ENCODE results near the gene SPTLC3. TPM values are rescaled to one million over a fixed set of nuclear protein-coding genes. Genes with fewer than 3 reads are reported as not detected.

The SPTLC3 gene
- total RNA-seq, 1 donor from 2014 or later = 26.7 TPM

- DNase-seq (ENCODE audit: low spot score) = no peak
Measured at GRCh38 chr20:12984863-12985262, 23.9 kb upstream of the SPTLC3 start.

GRCh38 chr20:12987261-12987660, 21.5 kb upstream of the SPTLC3 start:
- no peak for DNase-seq (ENCODE audit: low spot score)

- no peak for DNase-seq (ENCODE audit: low spot score)
Measured at GRCh38 chr20:12989586-12990115, 19.1 kb upstream of the SPTLC3 start.

GRCh38 chr20:12997128-12997655, 11.6 kb upstream of the SPTLC3 start:
- DNase-seq (ENCODE audit: low spot score) = no peak

- DNase-seq (ENCODE audit: low spot score) = no peak
Measured at GRCh38 chr20:12998046-12998445, 10.7 kb upstream of the SPTLC3 start.

GRCh38 chr20:12999201-12999600, 9.6 kb upstream of the SPTLC3 start:
- no peak for DNase-seq (ENCODE audit: low spot score)

GRCh38 chr20:13002251-13002650, 6.5 kb upstream of the SPTLC3 start:
- DNase-seq (ENCODE audit: low spot score) = no peak

GRCh38 chr20:13006825-13007224, 1.9 kb upstream of the SPTLC3 start:
- no peak for DNase-seq (ENCODE audit: low spot score)

GRCh38 chr20:13007596-13007995, 1.2 kb upstream of the SPTLC3 start:
- no peak for DNase-seq (ENCODE audit: low spot score)

- DNase-seq (ENCODE audit: low spot score) = peak; percentile 74
Measured at GRCh38 chr20:13009682-13010406, 1.1 kb downstream of the SPTLC3 start.

GRCh38 chr20:13012886-13013285, 4.1 kb downstream of the SPTLC3 start:
- no peak for DNase-seq (ENCODE audit: low spot score)

- DNase-seq (ENCODE audit: low spot score) = no peak
Measured at GRCh38 chr20:13013411-13013810, 4.6 kb downstream of the SPTLC3 start.

GRCh38 chr20:13017235-13017634, 8.5 kb downstream of the SPTLC3 start:
- no peak for DNase-seq (ENCODE audit: low spot score)

- DNase-seq (ENCODE audit: low spot score) = no peak
Measured at GRCh38 chr20:13017883-13018535, 9.2 kb downstream of the SPTLC3 start.

- DNase-seq (ENCODE audit: low spot score) = no peak
Measured at GRCh38 chr20:13021205-13021970, 12.6 kb downstream of the SPTLC3 start.

GRCh38 chr20:13022401-13023155, 13.8 kb downstream of the SPTLC3 start:
- DNase-seq (ENCODE audit: low spot score) = no peak

GRCh38 chr20:13024596-13024995, 15.8 kb downstream of the SPTLC3 start:
- no peak for DNase-seq (ENCODE audit: low spot score)

GRCh38 chr20:13025181-13025580, 16.4 kb downstream of the SPTLC3 start:
- no peak for DNase-seq (ENCODE audit: low spot score)

GRCh38 chr20:13028001-13028400, 19.2 kb downstream of the SPTLC3 start:
- DNase-seq (ENCODE audit: low spot score) = no peak

GRCh38 chr20:13028673-13029072, 19.9 kb downstream of the SPTLC3 start:
- DNase-seq (ENCODE audit: low spot score) = no peak

- peak; percentile 40 for DNase-seq (ENCODE audit: low spot score)
Measured at GRCh38 chr20:13029687-13030375, 21.1 kb downstream of the SPTLC3 start.
